ENCODE results near the gene NOL4L. TPM values are rescaled to one million over a fixed set of nuclear protein-coding genes. Genes with fewer than 3 reads are reported as not detected.

The NOL4L gene
- total and polyA plus RNA-seq, 7 donors, result 0.61 to 2.7 (median 1.3) TPM

GRCh38 chr20:32522526-32522775 is 62.7 kb downstream of the NOL4L start:
- Histone ChIP-seq H3K9me3 (no peaks in the 10 kb centered on the region), H3K4me3 (no peak overlapping the region), H3K36me3 (ENCODE audit: insufficient read depth in 1 of 2, low read depth in 1 of 2) (no peaks in the 10 kb centered on the region), H3K4me1 (no peaks in the 10 kb centered on the region), H3K27me3 (ENCODE audit: insufficient read depth in 3 of 3, low read length in 2 of 3) (no peaks in the 10 kb centered on the region), H3K27ac (no peak overlapping the region)
- ATAC-seq, result no peak
- peak in 1 of 2 donors; percentile 36 for DNase-seq
- WGBS, 3 donors, result 53 to 83% (median 66%) methylated on average over 3 of the region's 3 CpGs
- TF ChIP-seq CTCF (IDR thresholded peaks at IDR 0.05), result no peak
- intact Hi-C loops (cut with DNase I), result no loop called here

GRCh38 chr20:32521780-32522525 is 63.2 kb downstream of the NOL4L start:
- no peak overlapping the region for H3K27ac ChIP-seq
- H3K27me3 ChIP-seq (ENCODE audit: insufficient read depth in 3 of 3, low read length in 2 of 3), result no peaks in the 10 kb centered on the region
- H3K4me3 ChIP-seq, result no peak overlapping the region
- no peaks in the 10 kb centered on the region for H3K36me3 ChIP-seq (ENCODE audit: insufficient read depth in 1 of 2, low read depth in 1 of 2)
- WGBS, 3 donors, result 12 to 16% (median 12%) methylated on average over 15 of the region's 15 CpGs
- peak; percentile 79 for TF ChIP-seq CTCF (IDR thresholded peaks at IDR 0.05)
- H3K9me3 ChIP-seq, result no peaks in the 10 kb centered on the region
- DNase-seq (peak; percentile 45 to 82), ATAC-seq (peak; percentile 80 to 87 (median 82))
- intact Hi-C loops (cut with DNase I), result loop anchor here (1.0 to 2.0 kb wide), 2 partner anchors 131 kb away; no protein-coding TSS in a partner anchor
- H3K4me1 ChIP-seq, result no peaks in the 10 kb centered on the region

- DNase-seq (no peak), ATAC-seq (no peak)
- H3K4me3 ChIP-seq, result no peak overlapping the region
- H3K27me3 ChIP-seq (ENCODE audit: insufficient read depth in 3 of 3, low read length in 2 of 3), result no peaks in the 10 kb centered on the region
- no peaks in the 10 kb centered on the region for H3K4me1 ChIP-seq
- intact Hi-C loops (cut with DNase I), result loop anchor here (1.0 to 2.0 kb wide), 2 partner anchors 132 kb away; no protein-coding TSS in a partner anchor
- H3K9me3 ChIP-seq, result no peaks in the 10 kb centered on the region
- no peak overlapping the region for H3K27ac ChIP-seq
- no peaks in the 10 kb centered on the region for H3K36me3 ChIP-seq (ENCODE audit: insufficient read depth in 1 of 2, low read depth in 1 of 2)
- TF ChIP-seq CTCF (IDR thresholded peaks at IDR 0.05), result no peak
- 55 to 68% (median 61%) methylated on average over 3 of the region's 3 CpGs for WGBS, 3 donors
Measured at GRCh38 chr20:32520927-32521203, 64.3 kb downstream of the NOL4L start.

- no peak overlapping the region for H3K27ac ChIP-seq
- intact Hi-C loops (cut with DNase I), result no loop called here
- no peaks in the 10 kb centered on the region for H3K27me3 ChIP-seq (ENCODE audit: insufficient read depth in 3 of 3, low read length in 2 of 3)
- ATAC-seq (no peak), DNase-seq (no peak)
- H3K4me1 ChIP-seq, result no peaks in the 10 kb centered on the region
- WGBS, 3 donors, result 81 to 85% (median 84%) methylated on average over 11 of the region's 11 CpGs
- no peak overlapping the region for H3K4me3 ChIP-seq
- H3K36me3 ChIP-seq (ENCODE audit: insufficient read depth in 1 of 2, low read depth in 1 of 2), result no peaks in the 10 kb centered on the region
- no peaks in the 10 kb centered on the region for H3K9me3 ChIP-seq
- no peak for TF ChIP-seq CTCF (IDR thresholded peaks at IDR 0.05)
Measured at GRCh38 chr20:32519381-32519730, 65.8 kb downstream of the NOL4L start.
